Neuronal stem cell (in vitro differentiated cells): ENCODE data around the gene CTNNA3.

Experiments used
- DNase-seq: peaks from one replicate; pipeline ENCODE4 v3.0.0-alpha.2; 2013; ENCODE audit warnings: low spot score
- H2AFZ ChIP-seq: one replicate; pipeline ENCODE4 v1.6.1; 2013; ENCODE audit warnings: mild to moderate bottlenecking, low read length, inconsistent platforms
- H2AK5ac ChIP-seq: 2 replicates; pipeline ENCODE4 v1.6.1; 2013; ENCODE audit warnings: low read depth, mild to moderate bottlenecking, inconsistent platforms, low read length, moderate library complexity, mixed read lengths
- H2BK120ac ChIP-seq: 2 replicates; pipeline ENCODE4 v1.6.1; 2013; ENCODE audit warnings: low read depth, mild to moderate bottlenecking, inconsistent platforms, low read length, moderate library complexity, mixed read lengths
- H2BK12ac ChIP-seq: one replicate; pipeline ENCODE4 v1.6.1; 2013; ENCODE audit warnings: low read length, inconsistent platforms
- H2BK15ac ChIP-seq: 2 replicates; pipeline ENCODE4 v1.6.1; 2013; ENCODE audit warnings: mild to moderate bottlenecking, low read length, inconsistent platforms, mixed read lengths
- H2BK5ac ChIP-seq: one replicate; pipeline ENCODE4 v1.6.1; 2013; ENCODE audit warnings: inconsistent platforms, mild to moderate bottlenecking, low read length, moderate library complexity
- H3K14ac ChIP-seq: one replicate; pipeline ENCODE4 v1.6.1; 2013; ENCODE audit warnings: low read length, inconsistent platforms
- H3K18ac ChIP-seq: 2 replicates; pipeline ENCODE4 v1.6.1; 2013; ENCODE audit warnings: low read length, inconsistent platforms
- H3K23ac ChIP-seq: 2 replicates; pipeline ENCODE4 v1.6.1; 2013; ENCODE audit warnings: low read depth, mild to moderate bottlenecking, mixed read lengths, low read length, inconsistent platforms; ENCODE audit not compliant: poor library complexity
- H3K27ac ChIP-seq: replicated peaks from 3 replicates; pipeline ENCODE4 v1.5.1; 2013; ENCODE audit warnings: low read length, inconsistent platforms
- H3K27me3 ChIP-seq, 3 experiments: 2 replicates each; pipeline ENCODE4 v1.6.1; 2013; ENCODE audit warnings: low read length in 3 of 3, mild to moderate bottlenecking in 2 of 3, inconsistent platforms in 1 of 3, low read depth in 1 of 3, mixed read lengths in 1 of 3, moderate library complexity in 1 of 3; ENCODE audit not compliant: control insufficient read depth in 3 of 3, insufficient read depth in 3 of 3
- H3K36me3 ChIP-seq, 2 donors: replicated peaks in 1 of 2; 2 replicates each; pipeline ENCODE4 v1.6.1; 2013; ENCODE audit warnings: low read length in 2 of 2; ENCODE audit not compliant: control insufficient read depth in 2 of 2, insufficient read depth in 2 of 2
- H3K4ac ChIP-seq: 2 replicates; pipeline ENCODE4 v1.6.1; 2013; ENCODE audit warnings: inconsistent platforms, mild to moderate bottlenecking, low read length, moderate library complexity
- H3K4me1 ChIP-seq, 2 donors: 1 replicate in 1 of 2; 2 replicates in 1 of 2; pipeline ENCODE4 v1.6.1; 2013; ENCODE audit warnings: low read length in 2 of 2, low read depth in 1 of 2; ENCODE audit not compliant: control insufficient read depth in 2 of 2, insufficient read depth in 1 of 2
- H3K4me2 ChIP-seq: one replicate; pipeline ENCODE4 v1.6.1; 2013; ENCODE audit warnings: mild to moderate bottlenecking, low read length, inconsistent platforms; ENCODE audit not compliant: insufficient read depth, poor library complexity, severe bottlenecking
- H3K4me3 ChIP-seq, 2 donors: 2 replicates each; pipeline ENCODE4 v1.5.1; 2013; ENCODE audit warnings: low read length in 2 of 2, mild to moderate bottlenecking in 2 of 2, inconsistent platforms in 1 of 2, moderate library complexity in 1 of 2
- H3K79me1 ChIP-seq: one replicate; pipeline ENCODE4 v1.6.1; 2013; ENCODE audit warnings: low read depth, mild to moderate bottlenecking, inconsistent platforms, low read length, moderate library complexity
- H3K9ac ChIP-seq: one replicate; pipeline ENCODE4 v1.6.1; 2013; ENCODE audit warnings: mild to moderate bottlenecking, low read depth, low read length, inconsistent platforms; ENCODE audit not compliant: poor library complexity
- H3K9me3 ChIP-seq, 2 donors: replicated peaks in 1 of 2; 2 replicates each; pipeline versions ENCODE3 to v1.6.1; 2013; ENCODE audit warnings: low read length in 2 of 2, mild to moderate bottlenecking in 2 of 2, inconsistent platforms in 1 of 2, low read depth in 1 of 2, mixed read lengths in 1 of 2, moderate library complexity in 1 of 2; ENCODE audit not compliant: control insufficient read depth in 2 of 2, insufficient read depth in 1 of 2
- H4K8ac ChIP-seq: one replicate; pipeline ENCODE4 v1.6.1; 2013; ENCODE audit warnings: low read depth, mild to moderate bottlenecking, inconsistent platforms, low read length, moderate library complexity
- H4K91ac ChIP-seq: one replicate; pipeline ENCODE4 v1.6.1; 2013; ENCODE audit warnings: low read length, low read depth, mild to moderate bottlenecking, inconsistent platforms; ENCODE audit not compliant: poor library complexity
- WGBS, 2 donors: extraction: QIAGEN DNeasy Blood & Tissue Kit; methylation state at CpG; one replicate each; pipeline ENCODE4 v1.1.7; 2013; ENCODE audit warnings: missing lambda C conversion rate in 2 of 2, mixed read lengths in 1 of 2; ENCODE audit not compliant: insufficient read length in 2 of 2, insufficient replicate concordance in 1 of 2; ENCODE audit errors: extremely low coverage in 2 of 2; 5-methylcytosine and 5-hydroxymethylcytosine counted together

Gene CTNNA3

GRCh38 chr10:67087135-67087425, 608.9 kb downstream of the CTNNA3 start:
- Histone ChIP-seq H3K9me3 (peaks cover 0 to 2% of the 10 kb centered on the region in 2 donors), H2BK120ac (no peak overlapping the region), H2AFZ (peak overlapping the region; percentile 4), H2BK12ac (no peak overlapping the region), H3K4ac (no peak overlapping the region), H2AK5ac (no peak overlapping the region), H3K14ac (no peak overlapping the region), H3K9ac (no peak overlapping the region), H3K79me1 (no peaks in the 10 kb centered on the region), H2BK5ac (no peak overlapping the region), H4K91ac (no peak overlapping the region), H3K36me3 (no peaks in the 10 kb centered on the region), H3K4me3 (no peak overlapping the region), H3K27ac (no peak overlapping the region), H3K18ac (no peak overlapping the region), H3K23ac (no peak overlapping the region), H3K27me3 (no peaks in the 10 kb centered on the region), H4K8ac (no peak overlapping the region), H3K4me1 (no peaks in the 10 kb centered on the region), H3K4me2 (no peak overlapping the region), H2BK15ac (no peak overlapping the region)
- no peak for DNase-seq

GRCh38 chr10:67086327-67087134, 609.5 kb downstream of the CTNNA3 start:
- no peak overlapping the region for H3K23ac ChIP-seq
- no peak overlapping the region for H2AK5ac ChIP-seq
- H4K8ac ChIP-seq: no peak overlapping the region
- no peak overlapping the region for H2BK15ac ChIP-seq
- H3K9ac ChIP-seq: no peak overlapping the region
- no peak overlapping the region for H3K14ac ChIP-seq
- no CpG with 5 or more reads among the region's 2 CpGs for WGBS, 2 donors
- H3K27ac ChIP-seq: no peak overlapping the region
- no peak overlapping the region for H3K18ac ChIP-seq
- H3K27me3 ChIP-seq: no peaks in the 10 kb centered on the region
- H2BK12ac ChIP-seq: no peak overlapping the region
- no peaks in the 10 kb centered on the region for H3K4me1 ChIP-seq
- no peaks in the 10 kb centered on the region for H3K79me1 ChIP-seq
- peak overlapping the region; percentile 4 for H2AFZ ChIP-seq
- H2BK120ac ChIP-seq: no peak overlapping the region
- H3K9me3 ChIP-seq: peaks cover 0 to 1% of the 10 kb centered on the region in 2 donors
- no peak overlapping the region for H3K4me2 ChIP-seq
- H3K4ac ChIP-seq: no peak overlapping the region
- H3K4me3 ChIP-seq: no peak overlapping the region
- no peak for DNase-seq
- H2BK5ac ChIP-seq: no peak overlapping the region
- no peak overlapping the region for H4K91ac ChIP-seq
- H3K36me3 ChIP-seq: no peaks in the 10 kb centered on the region

- H2BK15ac ChIP-seq: no peak overlapping the region
- H3K36me3 ChIP-seq: no peaks in the 10 kb centered on the region
- no peak overlapping the region for H3K4me3 ChIP-seq
- H4K8ac ChIP-seq: no peak overlapping the region
- H2AK5ac ChIP-seq: no peak overlapping the region
- no peak overlapping the region for H3K4ac ChIP-seq
- no peak overlapping the region for H3K18ac ChIP-seq
- no peaks in the 10 kb centered on the region for H3K9me3 ChIP-seq
- no peak overlapping the region for H3K4me2 ChIP-seq
- no peaks in the 10 kb centered on the region for H3K79me1 ChIP-seq
- DNase-seq: no peak
- no peak overlapping the region for H3K23ac ChIP-seq
- H3K9ac ChIP-seq: no peak overlapping the region
- H3K27ac ChIP-seq: no peak overlapping the region
- H2BK120ac ChIP-seq: no peak overlapping the region
- H2BK5ac ChIP-seq: no peak overlapping the region
- no peak overlapping the region for H3K14ac ChIP-seq
- WGBS, 2 donors: no CpG with 5 or more reads among the region's 4 CpGs
- no peaks in the 10 kb centered on the region for H3K4me1 ChIP-seq
- H3K27me3 ChIP-seq: no peaks in the 10 kb centered on the region
- H4K91ac ChIP-seq: no peak overlapping the region
- H2BK12ac ChIP-seq: no peak overlapping the region
- no peak overlapping the region for H2AFZ ChIP-seq
These were observed 616.9 kb downstream of the CTNNA3 start for GRCh38 chr10:67079126-67079525.

- Histone ChIP-seq H3K36me3 (no peaks in the 10 kb centered on the region), H2BK5ac (no peak overlapping the region), H2BK12ac (no peak overlapping the region), H2BK15ac (no peak overlapping the region), H3K27me3 (no peaks in the 10 kb centered on the region), H4K91ac (no peak overlapping the region), H3K23ac (no peak overlapping the region), H3K9ac (no peak overlapping the region), H3K18ac (no peak overlapping the region), H2AFZ (no peak overlapping the region), H2AK5ac (no peak overlapping the region), H3K4ac (no peak overlapping the region), H2BK120ac (no peak overlapping the region), H3K4me1 (no peaks in the 10 kb centered on the region), H3K27ac (no peak overlapping the region), H3K9me3 (no peaks in the 10 kb centered on the region), H3K4me3 (no peak overlapping the region), H3K4me2 (no peak overlapping the region), H3K14ac (no peak overlapping the region), H4K8ac (no peak overlapping the region), H3K79me1 (no peaks in the 10 kb centered on the region)
- DNase-seq: no peak
- no CpG with 5 or more reads among the region's 1 CpG for WGBS, 2 donors
These were observed 618.6 kb downstream of the CTNNA3 start for GRCh38 chr10:67077376-67077775.
